NCI-H1436 (cell line): Measurements from ENCODE around the gene EFCC1.
A peak's percentile ranks its signal among the peaks of the same experiment; 100 is the strongest.
"Not testable (repeated sequence)": the region's sequence is repeated elsewhere in the genome, so short reads cannot be mapped to it uniquely, and the experiment has no call there.

Source experiments
- DNase-seq: peaks from one replicate; lab custom pipeline; 2025; lab: John Stamatoyannopoulos, UW

Gene EFCC1

DNA sequence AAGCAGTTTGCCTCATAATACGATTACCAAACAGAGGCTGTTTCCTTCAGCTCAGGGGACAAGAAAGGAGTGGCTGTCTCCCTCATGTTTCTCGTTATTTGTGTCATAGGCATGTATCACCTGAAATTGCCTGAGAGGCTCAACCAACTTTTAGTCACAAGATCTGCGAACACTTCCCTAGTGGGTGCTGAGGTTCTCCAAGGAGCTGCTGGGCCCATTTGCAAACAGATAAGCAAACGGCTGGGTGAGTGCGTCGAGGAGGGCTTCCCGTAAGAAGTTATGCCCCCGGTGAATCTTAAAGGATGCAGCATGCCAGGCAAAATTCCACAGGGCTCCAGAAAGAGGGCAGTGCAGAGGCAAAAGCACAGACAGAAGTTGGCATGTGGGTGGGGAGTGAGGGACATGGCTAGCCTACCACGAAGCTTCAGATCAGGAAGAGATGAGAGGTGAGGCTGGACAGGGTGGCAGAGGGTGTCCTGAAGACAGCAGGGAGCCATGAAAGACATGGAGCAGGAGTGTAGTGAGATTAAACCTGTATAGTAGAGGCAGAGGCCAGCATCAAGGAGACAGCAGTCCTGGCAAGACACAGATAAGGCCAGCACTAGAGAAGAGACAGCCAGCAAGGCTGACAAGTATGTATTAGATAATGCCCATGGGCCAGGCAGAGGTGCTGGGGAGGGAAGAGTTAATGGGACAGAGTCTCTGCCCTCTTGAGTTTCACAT lies 55.5 kb downstream of the EFCC1 start:
- no peak for DNase-seq

GRCh38 chr3:129057249-129057648 lies 56.1 kb downstream of the EFCC1 start:
- DNase-seq = no peak

DNA sequence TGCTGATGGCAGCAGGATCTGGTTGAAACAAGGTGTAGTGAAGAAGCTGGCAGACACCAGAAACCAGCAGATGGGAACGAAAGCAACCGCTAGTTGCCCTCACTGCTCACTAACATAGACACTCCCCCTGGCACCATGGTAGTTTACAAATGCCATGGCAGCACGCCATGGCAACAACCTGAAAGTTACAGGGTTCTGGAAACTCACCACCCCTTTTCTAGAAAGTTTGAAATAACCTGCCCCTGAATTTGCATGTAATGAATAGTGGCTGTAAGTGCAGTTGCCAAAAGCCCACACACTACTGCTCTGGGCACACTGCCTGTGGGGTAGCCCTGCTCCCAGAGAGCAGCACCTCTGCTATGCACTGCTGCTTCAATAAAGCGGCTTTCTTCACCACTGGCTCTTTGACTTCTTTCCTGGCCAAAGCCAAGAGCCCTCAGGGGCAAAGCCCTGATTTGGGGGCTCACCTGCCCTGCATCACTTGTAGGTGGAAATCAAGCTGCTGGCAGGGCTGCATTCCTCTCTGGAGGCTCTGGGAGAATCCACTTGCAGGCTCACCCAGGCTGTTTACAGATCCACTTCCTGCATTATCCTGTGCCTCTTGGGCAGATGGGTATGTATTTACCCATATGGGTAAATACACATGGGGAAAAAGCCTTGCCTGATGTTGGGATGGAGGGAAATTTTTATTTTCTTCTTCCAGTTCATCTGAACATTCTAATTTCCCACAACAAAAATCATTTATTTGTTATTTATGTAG lies 57.5 kb downstream of the EFCC1 start:
- peak; percentile 10 for DNase-seq

- no peak for DNase-seq
Observed at GRCh38 chr3:129059311-129059958, 58.3 kb downstream of the EFCC1 start.

DNA sequence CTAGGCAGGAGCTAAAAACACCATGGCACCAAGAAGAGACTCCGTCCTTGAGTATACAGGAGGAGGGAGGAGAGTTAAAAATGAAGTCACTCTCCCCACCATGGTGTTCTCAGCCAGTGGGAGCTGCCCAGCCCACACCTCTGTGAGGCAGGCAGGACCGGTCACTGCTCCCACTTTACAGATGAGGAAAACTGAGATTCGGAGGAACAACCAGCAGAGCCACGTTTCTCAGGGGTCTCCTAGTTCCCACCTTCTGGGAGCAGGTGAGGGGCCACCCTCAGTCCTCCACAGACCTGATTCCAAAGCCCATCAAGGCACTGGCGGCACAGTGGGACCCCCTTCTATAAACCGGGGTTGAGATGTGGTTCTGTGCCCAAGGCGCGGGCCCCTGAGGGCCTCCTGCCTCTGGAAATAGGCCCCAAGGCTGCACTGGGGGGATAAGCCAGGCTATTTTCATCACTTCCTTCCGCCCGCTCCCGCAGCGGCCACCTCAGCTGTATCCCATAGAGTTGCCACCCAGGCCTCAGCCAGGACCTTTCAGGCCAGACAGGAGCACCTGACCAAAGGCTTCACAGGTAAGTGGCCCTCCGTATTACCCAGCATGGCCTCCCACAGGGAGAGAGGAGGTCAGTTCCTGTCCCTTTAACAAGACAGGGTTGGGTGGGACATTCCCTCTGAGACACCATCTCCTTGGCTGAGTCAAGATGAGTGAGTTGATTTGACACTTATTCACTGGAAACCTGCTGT lies 59.3 kb downstream of the EFCC1 start, which contains the start of gene GP9:
TSS of gene GP9 (plus strand) at position 504 of the 747 bp plus-strand sequence. CDS start 961 bp downstream, outside the sequence.
- DNase-seq = no peak

- DNase-seq = no peak
Observed at GRCh38 chr3:129061023-129061887, 60.2 kb downstream of the EFCC1 start.

GRCh38 chr3:129061888-129062834 lies 61.1 kb downstream of the EFCC1 start:
- no peak for DNase-seq

DNA sequence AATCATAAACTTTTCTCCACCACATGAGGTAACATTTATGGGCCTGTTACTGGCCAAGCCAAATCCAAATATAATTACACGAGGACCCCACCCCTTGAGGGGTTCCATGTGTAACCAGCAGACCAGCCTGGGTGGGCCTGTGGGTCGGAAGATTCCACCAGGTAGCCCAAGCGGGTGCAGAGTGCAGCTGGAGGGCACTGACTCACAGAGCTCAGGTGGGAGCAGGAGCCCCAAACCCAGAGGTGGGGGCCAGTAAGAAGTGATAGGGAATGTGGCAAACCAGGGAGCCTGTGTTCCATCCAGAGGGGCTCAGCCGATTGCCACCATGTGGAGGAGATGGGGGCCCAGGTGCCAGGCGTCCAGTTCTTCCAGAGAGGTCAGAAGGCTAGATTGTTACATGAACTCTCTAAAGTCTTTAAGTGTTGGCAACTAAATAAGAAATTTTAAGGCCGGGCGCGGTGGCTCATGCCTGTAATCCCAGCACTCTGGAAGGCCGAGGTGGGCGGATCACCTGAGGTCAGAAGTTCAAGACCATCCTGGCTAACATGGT lies 62.1 kb downstream of the EFCC1 start:
- DNase-seq = no peak

- DNase-seq = peak; percentile 6
Observed at GRCh38 chr3:129063841-129064482, 62.9 kb downstream of the EFCC1 start.

GRCh38 chr3:129065016-129065719 lies 64.1 kb downstream of the EFCC1 start:
- DNase-seq = no peak

- no peak for DNase-seq
Observed at GRCh38 chr3:129065720-129066073, 64.6 kb downstream of the EFCC1 start.

GRCh38 chr3:129067719-129068118 lies 66.6 kb downstream of the EFCC1 start:
- not testable (repeated sequence) for DNase-seq

GRCh38 chr3:129068291-129068886 lies 67.3 kb downstream of the EFCC1 start:
- no peak for DNase-seq

GRCh38 chr3:129069313-129070085 lies 68.4 kb downstream of the EFCC1 start:
- DNase-seq = not testable (repeated sequence)

DNA sequence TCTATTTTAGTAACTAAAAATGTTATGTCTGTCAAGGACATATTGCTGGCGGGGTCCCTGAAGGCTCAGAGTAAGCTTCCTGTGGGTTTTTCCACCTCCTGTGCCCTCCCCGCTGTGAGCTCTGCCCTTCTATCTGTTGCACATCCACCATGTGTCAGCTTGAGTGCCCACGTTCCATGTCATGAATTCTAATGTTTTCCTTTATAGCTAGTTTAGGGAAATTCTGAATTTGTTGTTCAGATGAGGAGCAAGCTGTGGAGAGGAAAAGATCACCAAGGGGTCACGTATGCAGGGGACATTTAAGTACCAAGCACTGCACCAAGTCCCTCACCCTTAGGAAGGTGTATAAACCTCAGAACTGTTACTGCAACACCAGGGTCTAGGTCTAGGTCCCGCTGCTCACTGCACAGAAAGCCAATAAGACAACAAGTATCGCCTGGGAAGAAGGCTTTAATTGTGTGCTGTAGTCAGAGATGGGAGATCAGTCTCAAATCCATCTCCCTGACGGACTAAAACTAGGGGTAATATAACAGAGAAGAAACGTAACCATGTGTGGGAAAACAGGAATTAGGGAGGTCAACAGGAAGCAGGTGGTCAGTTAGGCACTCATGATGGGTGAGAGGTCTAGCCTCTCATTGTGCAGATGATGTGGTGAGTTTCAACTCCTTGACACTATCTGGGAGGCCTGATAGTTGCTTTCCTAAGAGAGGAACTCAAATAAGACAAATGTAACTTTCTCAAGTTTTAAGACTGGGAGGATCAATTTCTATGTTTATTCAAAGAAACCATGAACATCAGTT lies 69.2 kb downstream of the EFCC1 start:
- no peak for DNase-seq

- no peak for DNase-seq
Observed at GRCh38 chr3:129077222-129077621, 76.1 kb downstream of the EFCC1 start.

DNA sequence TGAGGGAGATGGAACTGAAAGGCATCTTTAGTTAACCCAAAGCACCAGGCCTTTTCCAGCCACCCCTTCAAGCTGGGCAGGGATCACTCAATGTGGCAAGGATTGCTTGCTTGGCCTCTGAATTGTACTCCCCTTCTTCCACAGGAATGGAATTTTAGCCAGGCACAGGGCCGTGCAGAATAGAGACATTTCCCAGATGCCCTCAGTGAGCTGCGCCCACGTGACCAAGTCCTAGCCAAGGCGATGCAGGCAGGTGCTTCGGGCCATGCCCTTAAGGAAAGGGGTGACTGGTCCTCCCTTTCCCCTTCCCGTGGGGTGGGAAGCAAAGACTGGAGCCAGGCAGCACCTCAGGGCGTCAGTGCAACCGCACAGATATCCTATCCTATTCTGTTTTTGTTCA lies 77.4 kb downstream of the EFCC1 start:
- DNase-seq = no peak
